ENCODE measurements around the gene FKBP5.

- TF ChIP-seq CTCF (conservative IDR thresholded peaks at IDR 0.05; ENCODE audit: low read depth, low read length) (no peak), EZH2phosphoT487 (IDR thresholded peaks at IDR 0.05; ENCODE audit: borderline replicate concordance, low read length) (no peak)
Observed at GRCh38 chr6:35723587-35723986, 34.9 kb upstream of the FKBP5 start.

Data from PC-3 (cell line).